Esophagus muscularis mucosa (tissue), 4 donors: Measurements from ENCODE around the gene SCP2. TPM values are rescaled to one million over a fixed set of nuclear protein-coding genes. Genes with fewer than 3 reads are reported as not detected.
"Not testable (repeated sequence)": the region's sequence is repeated elsewhere in the genome, so short reads cannot be mapped to it uniquely, and the experiment has no call there.

Experiments used
- DNase-seq: peaks from one replicate; pipeline ENCODE4 v3.0.0-alpha.2; 2017; ENCODE audit errors: extremely low spot score
- H3K27ac ChIP-seq, 4 donors: fragments of 200-600 bp; sonication (generic); replicated peaks in 1 of 4; 1 replicate in 3 of 4; 2 replicates in 1 of 4; pipeline ENCODE4 v1.5.1; 2016 to 2019; ENCODE audit warnings: mild to moderate bottlenecking in 1 of 4
- H3K27me3 ChIP-seq, 4 donors: fragments of 200-600 bp; sonication (generic); one replicate each; pipeline versions ENCODE4 v1.5.1 to v1.6.0; 2016 to 2019
- H3K36me3 ChIP-seq, 4 donors: fragments of 200-600 bp; sonication (generic); one replicate each; pipeline ENCODE4 v1.5.1; 2016 to 2019
- H3K4me1 ChIP-seq, 4 donors: fragments of 200-600 bp; sonication (generic); one replicate each; pipeline ENCODE4 v1.5.1; 2016 to 2019
- H3K4me3 ChIP-seq, 4 donors: fragments of 200-600 bp; sonication (generic); 1 replicate in 2 of 4; 2 replicates in 2 of 4; pipeline ENCODE4 v1.5.1; 2016 to 2019; ENCODE audit warnings: mild to moderate bottlenecking in 4 of 4, moderate library complexity in 1 of 4
- H3K9me3 ChIP-seq, 4 donors: fragments of 200-600 bp; sonication (generic); 1 replicate in 3 of 4; 2 replicates in 1 of 4; pipeline ENCODE4 v1.5.1; 2016 to 2019
- CTCF ChIP-seq, 3 experiments: fragments of 200-600 bp in 2 of 3; fragments of 450-650 bp in 1 of 3; sonication (generic) in 2 of 3; IDR thresholded peaks; one replicate each; pipeline ENCODE4 v1.5.1; 2017 to 2019; ENCODE audit warnings: antibody characterized with exemption in 3 of 3, mild to moderate bottlenecking in 2 of 3, moderate library complexity in 1 of 3
- EP300 ChIP-seq: sonication (generic); formaldehyde crosslinking; IDR thresholded peaks from one replicate; pipeline ENCODE4 v1.6.1; 2017; ENCODE audit warnings: antibody characterized with exemption
- POLR2A ChIP-seq: fragments of 450-650 bp; IDR thresholded peaks from one replicate; pipeline ENCODE4 v1.6.1; 2017; ENCODE audit warnings: antibody characterized with exemption, moderate library complexity, mild to moderate bottlenecking, low read depth
- POLR2AphosphoS5 ChIP-seq, 2 donors: sonication (generic); formaldehyde crosslinking; IDR thresholded peaks; one replicate each; pipeline ENCODE4 v1.6.1; 2017; ENCODE audit warnings: antibody characterized with exemption in 2 of 2
- WGBS: methylation state at CpG from one replicate; pipeline ENCODE4 v1.1.5; 2018; 5-methylcytosine and 5-hydroxymethylcytosine counted together
- intact Hi-C: fragments of 100-400 bp; cut with DNase I; formaldehyde crosslinking; loops from one replicate; pipeline ENCODE4 v1.15.1; 2023
- total RNA-seq, 4 donors: library from RNA; depleted of rRNA; stranded (reverse); fragments of >200 nt; gene quantifications; one replicate each; pipeline versions ENCODE4 v1.1.0 to v1.2.1, GENCODE V29; 2016

SCP2 gene
- total RNA-seq, 4 donors from 2014 or later: 83.0 to 94.3 (median 92.1) TPM

- intact Hi-C loops: no loop called here
- DNase-seq: no peak
- no peaks in the 10 kb centered on the region for H3K9me3 ChIP-seq
- no peaks in the 10 kb centered on the region for H3K4me1 ChIP-seq
- no peak overlapping the region for H3K27ac ChIP-seq
- no peak overlapping the region for H3K4me3 ChIP-seq
- no peaks in the 10 kb centered on the region for H3K27me3 ChIP-seq
- TF ChIP-seq EP300 (no peak), CTCF (IDR thresholded peaks at IDR 0.05) (no peak), POLR2AphosphoS5 (IDR thresholded peaks at IDR 0.05) (no peak), POLR2A (no peak)
- H3K36me3 ChIP-seq: peaks cover 0 to 33% (median 17%) of the 10 kb centered on the region in 4 donors
Measured at GRCh38 chr1:52996653-52997052, 69.6 kb downstream of the SCP2 start.

- H3K36me3 ChIP-seq: peaks cover 0 to 27% (median 12%) of the 10 kb centered on the region in 4 donors
- intact Hi-C loops: no loop called here
- H3K9me3 ChIP-seq: no peaks in the 10 kb centered on the region
- H3K27ac ChIP-seq: no peak overlapping the region
- H3K27me3 ChIP-seq: no peaks in the 10 kb centered on the region
- no peak for DNase-seq
- no peak overlapping the region for H3K4me3 ChIP-seq
- no peak for TF ChIP-seq CTCF (IDR thresholded peaks at IDR 0.05)
- no peak for TF ChIP-seq EP300
- no peak for TF ChIP-seq POLR2AphosphoS5 (IDR thresholded peaks at IDR 0.05)
- TF ChIP-seq POLR2A: no peak
- H3K4me1 ChIP-seq: no peaks in the 10 kb centered on the region
Measured at GRCh38 chr1:53001128-53001527, 74.1 kb downstream of the SCP2 start.

- H3K27me3 ChIP-seq, H3K27ac ChIP-seq, H3K9me3 ChIP-seq, H3K4me3 ChIP-seq, intact Hi-C loops, H3K4me1 ChIP-seq, DNase-seq: not testable (repeated sequence)
- H3K36me3 ChIP-seq: peaks cover 0 to 25% (median 12%) of the 10 kb centered on the region in 4 donors
- WGBS: 100% methylated on average over 2 of the region's 2 CpGs
Measured at GRCh38 chr1:53006612-53007011, 79.5 kb downstream of the SCP2 start.

- 92% methylated on average over 4 of the region's 4 CpGs for WGBS
- not testable (repeated sequence) for H3K4me3 ChIP-seq, DNase-seq, H3K36me3 ChIP-seq, H3K27me3 ChIP-seq, H3K9me3 ChIP-seq, H3K4me1 ChIP-seq, H3K27ac ChIP-seq
- intact Hi-C loops: loop anchor here (10.0 kb wide), 1 partner anchor 175 kb away; no protein-coding TSS in a partner anchor
Measured at GRCh38 chr1:53010247-53010646, 83.2 kb downstream of the SCP2 start.

GRCh38 chr1:53011175-53011574 is 84.1 kb downstream of the SCP2 start:
- Histone ChIP-seq H3K4me3 (no peak overlapping the region), H3K36me3 (no peaks in the 10 kb centered on the region), H3K4me1 (peaks cover 8 to 16% (median 15%) of the 10 kb centered on the region in 4 donors), H3K9me3 (no peaks in the 10 kb centered on the region), H3K27ac (no peak overlapping the region), H3K27me3 (no peaks in the 10 kb centered on the region)
- intact Hi-C loops: loop anchor here (10.0 kb wide), 1 partner anchor 174 kb away; no protein-coding TSS in a partner anchor
- WGBS: 58% methylated on average over 4 of the region's 4 CpGs
- DNase-seq: no peak
- TF ChIP-seq POLR2AphosphoS5 (IDR thresholded peaks at IDR 0.05) (no peak), EP300 (no peak), CTCF (IDR thresholded peaks at IDR 0.05) (no peak), POLR2A (no peak)

GRCh38 chr1:53014791-53015507 is 87.9 kb downstream of the SCP2 start:
- peaks cover 13 to 23% (median 23%) of the 10 kb centered on the region in 4 donors for H3K4me1 ChIP-seq
- H3K27ac ChIP-seq: peak overlapping the region; percentile 32 to 62 (median 50)
- intact Hi-C loops: loop anchor here (10.0 kb wide), 1 partner anchor 170 kb away; no protein-coding TSS in a partner anchor
- DNase-seq: no peak
- no peaks in the 10 kb centered on the region for H3K9me3 ChIP-seq
- peak overlapping the region; percentile 53 to 63 (median 56) for H3K4me3 ChIP-seq
- peaks cover 0 to 10% (median 5%) of the 10 kb centered on the region in 4 donors for H3K36me3 ChIP-seq
- H3K27me3 ChIP-seq: no peaks in the 10 kb centered on the region
- 1% methylated on average over 9 of the region's 9 CpGs for WGBS
- no peak for TF ChIP-seq CTCF (IDR thresholded peaks at IDR 0.05)
- TF ChIP-seq POLR2AphosphoS5 (IDR thresholded peaks at IDR 0.05): peak; percentile 39 to 86
- TF ChIP-seq POLR2A: no peak
- no peak for TF ChIP-seq EP300
